Measurements from ENCODE around the gene CDV3.
"Not testable (repeated sequence)": the region's sequence is repeated elsewhere in the genome, so short reads cannot be mapped to it uniquely, and the experiment has no call there.

The CDV3 gene

DNA sequence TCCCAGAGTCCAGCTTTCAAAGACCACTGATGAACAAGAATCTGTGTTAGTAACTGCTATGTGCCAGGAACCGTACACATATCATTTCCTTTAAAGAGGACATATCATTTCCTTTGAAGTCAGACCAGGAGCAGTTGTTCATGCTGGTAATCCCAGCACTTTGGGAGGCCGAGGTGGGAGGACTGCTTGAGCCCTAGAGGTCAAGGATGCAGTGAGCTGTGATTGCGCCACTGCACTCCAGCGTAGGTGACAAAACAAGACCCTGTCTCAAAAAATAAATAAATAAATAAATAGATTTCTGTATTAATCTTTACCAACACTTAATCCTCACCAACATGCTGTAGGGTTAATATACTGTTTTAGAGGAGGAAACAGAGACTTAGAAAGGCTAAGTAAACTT, 23.9 kb upstream of the CDV3 start:
- no peak overlapping the region for H3K27ac ChIP-seq
- TF ChIP-seq CTCF (IDR thresholded peaks at IDR 0.05) (no peak), ZFX (IDR thresholded peaks at IDR 0.05; ENCODE audit: borderline replicate concordance) (no peak)

- H3K27ac ChIP-seq, result not testable (repeated sequence)
These were observed 21.9 kb upstream of the CDV3 start for GRCh38 chr3:133551589-133551988.

GRCh38 chr3:133561679-133562078, 11.8 kb upstream of the CDV3 start:
- no peak overlapping the region for H3K27ac ChIP-seq
- TF ChIP-seq ZFX (IDR thresholded peaks at IDR 0.05; ENCODE audit: borderline replicate concordance) (no peak), CTCF (IDR thresholded peaks at IDR 0.05) (no peak)

DNA sequence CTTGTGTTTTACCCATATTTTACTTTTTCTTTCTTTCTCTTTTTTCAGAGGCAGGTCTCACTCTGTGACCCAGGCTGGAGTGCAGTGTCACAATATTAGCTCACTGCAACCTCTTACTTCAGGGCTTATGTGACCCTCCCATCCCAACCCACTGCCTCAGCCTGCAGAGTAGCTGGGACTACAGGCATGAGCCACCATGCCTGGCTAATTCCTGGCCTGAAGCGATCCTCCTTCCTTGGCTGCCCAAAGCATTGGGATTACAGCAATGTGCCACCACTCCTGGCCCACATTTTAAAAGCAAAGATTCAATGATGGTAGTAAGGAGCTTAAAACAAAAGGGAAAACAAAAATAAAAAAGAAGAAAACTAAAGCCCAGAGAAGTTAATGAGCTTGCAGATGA, 11.1 kb upstream of the CDV3 start:
- no peak for TF ChIP-seq CTCF (IDR thresholded peaks at IDR 0.05)
- no peak for TF ChIP-seq ZFX (IDR thresholded peaks at IDR 0.05; ENCODE audit: borderline replicate concordance)
- H3K27ac ChIP-seq, result no peak overlapping the region

- TF ChIP-seq CTCF (IDR thresholded peaks at IDR 0.05), result no peak
- TF ChIP-seq ZFX (IDR thresholded peaks at IDR 0.05; ENCODE audit: borderline replicate concordance), result no peak
- H3K27ac ChIP-seq, result no peak overlapping the region
These were observed 10.3 kb upstream of the CDV3 start for GRCh38 chr3:133563186-133563591.

GRCh38 chr3:133563816-133564215, 9.7 kb upstream of the CDV3 start:
- H3K27ac ChIP-seq, result no peak overlapping the region
- no peak for TF ChIP-seq CTCF (IDR thresholded peaks at IDR 0.05)
- TF ChIP-seq ZFX (IDR thresholded peaks at IDR 0.05; ENCODE audit: borderline replicate concordance), result no peak

- TF ChIP-seq CTCF (IDR thresholded peaks at IDR 0.05), result no peak
- TF ChIP-seq ZFX (IDR thresholded peaks at IDR 0.05; ENCODE audit: borderline replicate concordance), result no peak
These were observed 5.0 kb upstream of the CDV3 start for GRCh38 chr3:133568294-133569014.

More at GRCh38 chr3:133568294-133569014, 5.0 kb upstream of the CDV3 start:
- no peak overlapping the region for H3K27ac ChIP-seq
